Kasumi-1 (cell line): ENCODE measurements around the gene OR2V1.
"Not testable (repeated sequence)": the region's sequence is repeated elsewhere in the genome, so short reads cannot be mapped to it uniquely, and the experiment has no call there.

Source experiments
- DNase-seq, 2 experiments: peaks; one replicate each; lab custom pipeline; 2025; lab: John Stamatoyannopoulos, UW

OR2V1 gene

GRCh38 chr5:181130832-181131496, at the start of gene OR2V1:
Gene OR2V1, minus strand, starts transcription at chr5:181131169. Its CDS starts 5,865 bp downstream, at chr5:181125304.
- no peak for DNase-seq

- not testable (repeated sequence) for DNase-seq
Observed at GRCh38 chr5:181177559-181177958, 46.6 kb upstream of the OR2V1 start.

GRCh38 chr5:181176254-181176952, 45.4 kb upstream of the OR2V1 start:
- no peak for DNase-seq

- no peak for DNase-seq
Observed at GRCh38 chr5:181173420-181174342, 42.7 kb upstream of the OR2V1 start.

GRCh38 chr5:181173027-181173419, 42.1 kb upstream of the OR2V1 start:
- DNase-seq, result no peak

GRCh38 chr5:181171782-181172181, 40.8 kb upstream of the OR2V1 start:
- DNase-seq, result no peak

- DNase-seq, result no peak
Observed at GRCh38 chr5:181170996-181171395, 40.0 kb upstream of the OR2V1 start.

GRCh38 chr5:181170237-181170825, 39.4 kb upstream of the OR2V1 start:
- no peak for DNase-seq

- DNase-seq, result not testable (repeated sequence)
Observed at GRCh38 chr5:181169459-181170236, 38.7 kb upstream of the OR2V1 start.

- no peak for DNase-seq
Observed at GRCh38 chr5:181168595-181169118, 37.7 kb upstream of the OR2V1 start.

GRCh38 chr5:181167814-181168488, 37.0 kb upstream of the OR2V1 start:
- DNase-seq, result peak; percentile 12 to 22

- no peak for DNase-seq
Observed at GRCh38 chr5:181166812-181167733, 36.1 kb upstream of the OR2V1 start.

- DNase-seq, result no peak
Observed at GRCh38 chr5:181164076-181164952, 33.3 kb upstream of the OR2V1 start.

GRCh38 chr5:181163487-181164075, 32.6 kb upstream of the OR2V1 start:
- peak in 1 of 2 experiments; percentile 30 for DNase-seq

GRCh38 chr5:181161534-181162175, 30.7 kb upstream of the OR2V1 start:
- DNase-seq, result no peak

GRCh38 chr5:181160755-181161533, 30.0 kb upstream of the OR2V1 start:
- DNase-seq, result not testable (repeated sequence)
